GM23338 (cell line): ENCODE results near the gene PAPOLB. TPM values are rescaled to one million over a fixed set of nuclear protein-coding genes. Genes with fewer than 3 reads are reported as not detected.

ENCODE experiments used
- ATAC-seq: fragments of 200-7000 bp; cut with Tn5 transposase; 3 replicates; pipeline ENCODE4 v1.9.1; 2020
- DNase-seq: peaks from one replicate; pipeline ENCODE4 v3.0.0-alpha.2; 2015; ENCODE audit warnings: low spot score
- H2AFZ ChIP-seq: fragments of 200-600 bp; sonication (generic); 2 replicates; pipeline ENCODE4 v1.8.0; 2016; ENCODE audit warnings: antibody characterized with exemption, mild to moderate bottlenecking, moderate library complexity
- H3F3A ChIP-seq: fragments of 200-600 bp; sonication (generic); replicated peaks from 2 replicates; pipeline ENCODE4 v1.8.0; 2017; ENCODE audit warnings: antibody characterized with exemption, mixed run types, low read depth
- H3K27ac ChIP-seq: fragments of 200-600 bp; sonication (generic); 2 replicates; pipeline ENCODE4 v1.6.1; 2016; ENCODE audit warnings: low read depth
- H3K27me3 ChIP-seq: fragments of 200-600 bp; sonication (generic); 2 replicates; pipeline ENCODE4 v1.8.0; 2016; ENCODE audit warnings: mild to moderate bottlenecking, mixed run types, moderate library complexity; ENCODE audit not compliant: insufficient read depth
- H3K36me3 ChIP-seq: fragments of 200-600 bp; sonication (generic); 2 replicates; pipeline ENCODE4 v1.8.0; 2016; ENCODE audit warnings: mild to moderate bottlenecking; ENCODE audit not compliant: insufficient read depth
- H3K4me1 ChIP-seq: fragments of 200-600 bp; sonication (generic); 2 replicates; pipeline ENCODE4 v1.8.0; 2016; ENCODE audit warnings: mild to moderate bottlenecking, moderate library complexity; ENCODE audit not compliant: insufficient read depth
- H3K4me2 ChIP-seq: fragments of 200-600 bp; sonication (generic); 2 replicates; pipeline ENCODE4 v1.7.1; 2017; ENCODE audit warnings: mixed run types
- H3K4me3 ChIP-seq: fragments of 200-600 bp; sonication (generic); 2 replicates; pipeline ENCODE4 v1.6.1; 2016; ENCODE audit warnings: mixed run types
- H3K79me2 ChIP-seq: fragments of 200-600 bp; sonication (generic); replicated peaks from 2 replicates; pipeline ENCODE4 v1.8.0; 2017; ENCODE audit warnings: mild to moderate bottlenecking; ENCODE audit not compliant: insufficient read depth
- H3K9me2 ChIP-seq: fragments of 200-600 bp; sonication (generic); 2 replicates; pipeline ENCODE4 v1.8.0; 2017; ENCODE audit not compliant: insufficient read depth
- H4K20me1 ChIP-seq: fragments of 200-600 bp; sonication (generic); replicated peaks from 2 replicates; pipeline ENCODE4 v1.8.0; 2017; ENCODE audit warnings: mild to moderate bottlenecking; ENCODE audit not compliant: insufficient read depth
- H3K27ac Mint-ChIP-seq: 2 replicates; pipeline ENCODE4 v1.8.0; 2020; ENCODE audit warnings: inconsistent platforms, mild to moderate bottlenecking, moderate library complexity, mixed read lengths
- H3K27me3 Mint-ChIP-seq: 3 replicates; pipeline ENCODE4 v1.8.0; 2022; ENCODE audit warnings: low read depth, mild to moderate bottlenecking, moderate library complexity, mixed read lengths, inconsistent platforms; ENCODE audit not compliant: insufficient read depth, poor library complexity
- H3K36me3 Mint-ChIP-seq: 3 replicates; pipeline ENCODE4 v1.8.0; 2021; ENCODE audit warnings: low read depth, mild to moderate bottlenecking, inconsistent platforms, moderate library complexity, mixed read lengths
- H3K4me1 Mint-ChIP-seq: 3 replicates; pipeline ENCODE4 v1.8.0; 2020; ENCODE audit warnings: mild to moderate bottlenecking, inconsistent platforms, mixed read lengths
- H3K4me3 Mint-ChIP-seq: 3 replicates; pipeline ENCODE4 v1.8.0; 2021; ENCODE audit warnings: moderate library complexity, mild to moderate bottlenecking, inconsistent platforms, mixed read lengths
- H3K9me3 Mint-ChIP-seq: 3 replicates; pipeline ENCODE4 v1.8.0; 2020; ENCODE audit warnings: moderate library complexity, mild to moderate bottlenecking, inconsistent platforms, mixed read lengths
- EZH2phosphoT487 ChIP-seq: fragments of 200-600 bp; sonication (generic); IDR thresholded peaks from one replicate; pipeline ENCODE4 v1.8.1; 2018; ENCODE audit warnings: antibody characterized with exemption; ENCODE audit not compliant: unreplicated experiment
- POLR2AphosphoS5 ChIP-seq: IDR thresholded peaks from 2 replicates; pipeline ENCODE4 v1.6.1; 2016; ENCODE audit warnings: antibody characterized with exemption, low read depth
- ZNF114 ChIP-seq: fragments of 250-450 bp; sonication (Bioruptor Pico); IDR thresholded peaks from 2 replicates; pipeline ENCODE4 v1.5.0; 2020; ENCODE audit warnings: mild to moderate bottlenecking, moderate library complexity
- ZNF331 ChIP-seq: fragments of 250-450 bp; sonication (Bioruptor Pico); IDR thresholded peaks from 2 replicates; pipeline ENCODE4 v1.5.0; 2020; ENCODE audit warnings: low read depth, mild to moderate bottlenecking, moderate library complexity
- polyA plus RNA-seq: library from polyadenylated mRNA; unstranded; fragments of >200 nt; fragmentation: Nextera tagmentation; extraction: Ambion mirVana; gene quantifications from 2 replicates; pipeline ENCODE4 v1.2.1, GENCODE V29; 2016
- total RNA-seq: library from RNA; depleted of rRNA; stranded (reverse); fragments of >200 nt; shearing (Covaris generic); gene quantifications from 2 replicates; pipeline ENCODE4 v1.2.3, GENCODE V29; 2014
- TF ChIP-seq, protein P1 (sequence below): IDR thresholded peaks from one replicate; pipeline ENCODE4 v1.6.1; 2018; ENCODE audit warnings: antibody characterized with exemption; ENCODE audit not compliant: unreplicated experiment
- TF ChIP-seq, protein P2 (sequence below): fragments of 250-450 bp; sonication (Bioruptor Pico); IDR thresholded peaks from 2 replicates; pipeline ENCODE4 v1.5.0; 2020; ENCODE audit warnings: mild to moderate bottlenecking, moderate library complexity

PAPOLB gene
- total and polyA plus RNA-seq, 2 experiments from 2014 or later, result 0.08 to 0.42 TPM

DNA sequence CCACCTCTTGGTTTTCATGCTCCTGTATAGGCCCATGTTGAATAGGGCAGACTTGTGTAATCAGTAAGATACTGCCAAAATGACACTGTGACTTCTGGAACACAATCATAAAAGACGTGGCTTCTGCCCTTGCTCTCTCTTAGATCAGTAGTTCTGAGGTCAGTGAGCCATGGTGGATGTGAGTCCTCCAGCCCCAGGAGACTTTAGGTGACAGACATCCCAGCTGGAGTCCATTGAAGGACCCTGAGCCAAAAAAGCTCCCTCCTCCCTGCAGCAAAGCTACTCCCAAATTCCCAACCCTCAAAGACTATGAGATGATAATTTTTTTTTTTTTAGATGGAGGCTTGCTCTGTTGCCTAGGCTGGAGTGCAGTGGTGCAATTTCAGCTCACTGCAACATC, 24.8 kb upstream of the PAPOLB start:
- Histone ChIP-seq H3K27ac (no peak overlapping the region), H3F3A (no peaks in the 10 kb centered on the region), H3K79me2 (no peaks in the 10 kb centered on the region), H3K4me3 (no peak overlapping the region), H3K27me3 (peaks cover 12% of the 10 kb centered on the region; the same call in 1 of the 2 replicates), H3K4me2 (no peak overlapping the region), H4K20me1 (no peaks in the 10 kb centered on the region), H2AFZ (no peak overlapping the region), H3K4me1 (peaks cover 7% of the 10 kb centered on the region; the same call in 1 of the 2 replicates), H3K9me2 (no peaks in the 10 kb centered on the region), H3K36me3 (no peaks in the 10 kb centered on the region)
- Mint-ChIP-seq H3K27ac (no peak overlapping the region), H3K36me3 (no peaks in the 10 kb centered on the region), H3K27me3 (peaks cover 20% of the 10 kb centered on the region), H3K9me3 (peaks cover 2% of the 10 kb centered on the region), H3K4me1 (peaks cover 12% of the 10 kb centered on the region; the same call in 1 of the 3 replicates), H3K4me3 (no peak overlapping the region)
- TF ChIP-seq EZH2phosphoT487, result no peak
- TF ChIP-seq ZNF114 (CRISPR knock-in tag), result no peak
- no peak for TF ChIP-seq ZNF331
- DNase-seq (no peak), ATAC-seq (no peak)

DNA sequence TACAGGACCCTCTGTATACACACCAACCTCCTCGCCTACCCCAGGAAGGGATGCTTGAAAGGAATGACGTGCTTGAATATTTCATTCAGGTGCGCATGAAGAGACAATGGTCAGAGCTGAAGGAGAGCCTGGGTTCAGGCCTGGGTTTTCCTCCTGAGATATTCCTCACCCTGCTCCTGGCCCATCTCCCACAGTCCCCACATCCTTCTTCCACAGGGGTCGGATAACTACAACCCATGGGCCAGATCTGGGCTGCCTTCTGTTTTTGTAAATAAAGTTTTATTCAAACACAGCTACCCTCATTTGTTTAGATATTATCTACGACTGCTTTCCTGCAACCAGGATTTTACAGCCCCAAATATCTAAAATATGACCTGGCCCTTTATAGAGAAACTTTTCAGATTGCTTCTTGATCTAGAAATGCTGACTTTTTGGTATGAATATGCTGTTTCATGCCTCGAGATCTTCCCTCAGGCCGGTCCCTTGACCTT, 23.5 kb upstream of the PAPOLB start:
- Mint-ChIP-seq H3K4me1 (peaks cover 12% of the 10 kb centered on the region; the same call in 1 of the 3 replicates), H3K36me3 (no peaks in the 10 kb centered on the region), H3K4me3 (no peak overlapping the region), H3K27ac (no peak overlapping the region), H3K9me3 (peaks cover 2% of the 10 kb centered on the region), H3K27me3 (peaks cover 20% of the 10 kb centered on the region)
- TF ChIP-seq, protein P1, sequence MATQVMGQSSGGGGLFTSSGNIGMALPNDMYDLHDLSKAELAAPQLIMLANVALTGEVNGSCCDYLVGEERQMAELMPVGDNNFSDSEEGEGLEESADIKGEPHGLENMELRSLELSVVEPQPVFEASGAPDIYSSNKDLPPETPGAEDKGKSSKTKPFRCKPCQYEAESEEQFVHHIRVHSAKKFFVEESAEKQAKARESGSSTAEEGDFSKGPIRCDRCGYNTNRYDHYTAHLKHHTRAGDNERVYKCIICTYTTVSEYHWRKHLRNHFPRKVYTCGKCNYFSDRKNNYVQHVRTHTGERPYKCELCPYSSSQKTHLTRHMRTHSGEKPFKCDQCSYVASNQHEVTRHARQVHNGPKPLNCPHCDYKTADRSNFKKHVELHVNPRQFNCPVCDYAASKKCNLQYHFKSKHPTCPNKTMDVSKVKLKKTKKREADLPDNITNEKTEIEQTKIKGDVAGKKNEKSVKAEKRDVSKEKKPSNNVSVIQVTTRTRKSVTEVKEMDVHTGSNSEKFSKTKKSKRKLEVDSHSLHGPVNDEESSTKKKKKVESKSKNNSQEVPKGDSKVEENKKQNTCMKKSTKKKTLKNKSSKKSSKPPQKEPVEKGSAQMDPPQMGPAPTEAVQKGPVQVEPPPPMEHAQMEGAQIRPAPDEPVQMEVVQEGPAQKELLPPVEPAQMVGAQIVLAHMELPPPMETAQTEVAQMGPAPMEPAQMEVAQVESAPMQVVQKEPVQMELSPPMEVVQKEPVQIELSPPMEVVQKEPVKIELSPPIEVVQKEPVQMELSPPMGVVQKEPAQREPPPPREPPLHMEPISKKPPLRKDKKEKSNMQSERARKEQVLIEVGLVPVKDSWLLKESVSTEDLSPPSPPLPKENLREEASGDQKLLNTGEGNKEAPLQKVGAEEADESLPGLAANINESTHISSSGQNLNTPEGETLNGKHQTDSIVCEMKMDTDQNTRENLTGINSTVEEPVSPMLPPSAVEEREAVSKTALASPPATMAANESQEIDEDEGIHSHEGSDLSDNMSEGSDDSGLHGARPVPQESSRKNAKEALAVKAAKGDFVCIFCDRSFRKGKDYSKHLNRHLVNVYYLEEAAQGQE, result no peak
- TF ChIP-seq, protein P2, sequence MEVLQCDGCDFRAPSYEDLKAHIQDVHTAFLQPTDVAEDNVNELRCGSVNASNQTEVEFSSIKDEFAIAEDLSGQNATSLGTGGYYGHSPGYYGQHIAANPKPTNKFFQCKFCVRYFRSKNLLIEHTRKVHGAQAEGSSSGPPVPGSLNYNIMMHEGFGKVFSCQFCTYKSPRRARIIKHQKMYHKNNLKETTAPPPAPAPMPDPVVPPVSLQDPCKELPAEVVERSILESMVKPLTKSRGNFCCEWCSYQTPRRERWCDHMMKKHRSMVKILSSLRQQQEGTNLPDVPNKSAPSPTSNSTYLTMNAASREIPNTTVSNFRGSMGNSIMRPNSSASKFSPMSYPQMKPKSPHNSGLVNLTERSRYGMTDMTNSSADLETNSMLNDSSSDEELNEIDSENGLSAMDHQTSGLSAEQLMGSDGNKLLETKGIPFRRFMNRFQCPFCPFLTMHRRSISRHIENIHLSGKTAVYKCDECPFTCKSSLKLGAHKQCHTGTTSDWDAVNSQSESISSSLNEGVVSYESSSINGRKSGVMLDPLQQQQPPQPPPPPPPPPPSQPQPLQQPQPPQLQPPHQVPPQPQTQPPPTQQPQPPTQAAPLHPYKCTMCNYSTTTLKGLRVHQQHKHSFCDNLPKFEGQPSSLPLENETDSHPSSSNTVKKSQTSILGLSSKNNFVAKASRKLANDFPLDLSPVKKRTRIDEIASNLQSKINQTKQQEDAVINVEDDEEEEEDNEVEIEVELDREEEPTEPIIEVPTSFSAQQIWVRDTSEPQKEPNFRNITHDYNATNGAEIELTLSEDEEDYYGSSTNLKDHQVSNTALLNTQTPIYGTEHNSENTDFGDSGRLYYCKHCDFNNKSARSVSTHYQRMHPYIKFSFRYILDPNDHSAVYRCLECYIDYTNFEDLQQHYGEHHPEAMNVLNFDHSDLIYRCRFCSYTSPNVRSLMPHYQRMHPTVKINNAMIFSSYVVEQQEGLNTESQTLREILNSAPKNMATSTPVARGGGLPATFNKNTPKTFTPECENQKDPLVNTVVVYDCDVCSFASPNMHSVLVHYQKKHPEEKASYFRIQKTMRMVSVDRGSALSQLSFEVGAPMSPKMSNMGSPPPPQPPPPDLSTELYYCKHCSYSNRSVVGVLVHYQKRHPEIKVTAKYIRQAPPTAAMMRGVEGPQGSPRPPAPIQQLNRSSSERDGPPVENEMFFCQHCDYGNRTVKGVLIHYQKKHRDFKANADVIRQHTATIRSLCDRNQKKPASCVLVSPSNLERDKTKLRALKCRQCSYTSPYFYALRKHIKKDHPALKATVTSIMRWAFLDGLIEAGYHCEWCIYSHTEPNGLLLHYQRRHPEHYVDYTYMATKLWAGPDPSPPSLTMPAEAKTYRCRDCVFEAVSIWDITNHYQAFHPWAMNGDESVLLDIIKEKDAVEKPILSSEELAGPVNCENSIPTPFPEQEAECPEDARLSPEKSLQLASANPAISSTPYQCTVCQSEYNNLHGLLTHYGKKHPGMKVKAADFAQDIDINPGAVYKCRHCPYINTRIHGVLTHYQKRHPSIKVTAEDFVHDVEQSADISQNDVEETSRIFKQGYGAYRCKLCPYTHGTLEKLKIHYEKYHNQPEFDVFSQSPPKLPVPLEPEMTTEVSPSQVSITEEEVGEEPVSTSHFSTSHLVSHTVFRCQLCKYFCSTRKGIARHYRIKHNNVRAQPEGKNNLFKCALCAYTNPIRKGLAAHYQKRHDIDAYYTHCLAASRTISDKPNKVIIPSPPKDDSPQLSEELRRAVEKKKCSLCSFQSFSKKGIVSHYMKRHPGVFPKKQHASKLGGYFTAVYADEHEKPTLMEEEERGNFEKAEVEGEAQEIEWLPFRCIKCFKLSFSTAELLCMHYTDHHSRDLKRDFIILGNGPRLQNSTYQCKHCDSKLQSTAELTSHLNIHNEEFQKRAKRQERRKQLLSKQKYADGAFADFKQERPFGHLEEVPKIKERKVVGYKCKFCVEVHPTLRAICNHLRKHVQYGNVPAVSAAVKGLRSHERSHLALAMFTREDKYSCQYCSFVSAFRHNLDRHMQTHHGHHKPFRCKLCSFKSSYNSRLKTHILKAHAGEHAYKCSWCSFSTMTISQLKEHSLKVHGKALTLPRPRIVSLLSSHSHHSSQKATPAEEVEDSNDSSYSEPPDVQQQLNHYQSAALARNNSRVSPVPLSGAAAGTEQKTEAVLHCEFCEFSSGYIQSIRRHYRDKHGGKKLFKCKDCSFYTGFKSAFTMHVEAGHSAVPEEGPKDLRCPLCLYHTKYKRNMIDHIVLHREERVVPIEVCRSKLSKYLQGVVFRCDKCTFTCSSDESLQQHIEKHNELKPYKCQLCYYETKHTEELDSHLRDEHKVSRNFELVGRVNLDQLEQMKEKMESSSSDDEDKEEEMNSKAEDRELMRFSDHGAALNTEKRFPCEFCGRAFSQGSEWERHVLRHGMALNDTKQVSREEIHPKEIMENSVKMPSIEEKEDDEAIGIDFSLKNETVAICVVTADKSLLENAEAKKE (CRISPR knock-in tag), result no peak
- TF ChIP-seq POLR2AphosphoS5 (no peak), ZNF331 (no peak)
- DNase-seq, result no peak
- no peak for ATAC-seq
- no peaks in the 10 kb centered on the region for H3F3A ChIP-seq
- H3K9me2 ChIP-seq, result no peaks in the 10 kb centered on the region
- H3K79me2 ChIP-seq, result no peaks in the 10 kb centered on the region
- no peak overlapping the region for H3K4me3 ChIP-seq
- no peak overlapping the region for H3K27ac ChIP-seq
- no peak overlapping the region for H3K4me2 ChIP-seq
- H2AFZ ChIP-seq, result no peak overlapping the region
- H4K20me1 ChIP-seq, result no peaks in the 10 kb centered on the region
- peaks cover 14% of the 10 kb centered on the region; the same call in 1 of the 2 replicates for H3K27me3 ChIP-seq
- peaks cover 9% of the 10 kb centered on the region; the same call in 1 of the 2 replicates for H3K4me1 ChIP-seq
- no peaks in the 10 kb centered on the region for H3K36me3 ChIP-seq
